HEK293T (cell line): ENCODE results near the gene PDXK.

Experiments
- CTCF ChIA-PET: fragments of 350-600 bp; formaldehyde crosslinking; extraction: SDS; loops from one replicate; lab custom pipeline; 2021; ENCODE audit warnings: antibody characterized with exemption, inconsistent platforms; lab: Yijun Ruan, JAX
- POLR2A ChIA-PET: fragments of 350-600 bp; formaldehyde crosslinking; extraction: SDS; loops from one replicate; lab custom pipeline; 2020; ENCODE audit warnings: antibody characterized with exemption, inconsistent platforms; lab: Yijun Ruan, JAX
- DNase-seq: peaks from one replicate; pipeline ENCODE4 v3.0.0; 2012; ENCODE audit warnings: mixed read lengths; ENCODE audit errors: extremely low spot score
- ARNT ChIP-seq: fragments of 450-650 bp; IDR thresholded peaks from 2 replicates; pipeline ENCODE4 v1.6.1; 2017; ENCODE audit warnings: mild to moderate bottlenecking
- BHLHE40 ChIP-seq: fragments of 450-650 bp; IDR thresholded peaks from 2 replicates; pipeline ENCODE4 v1.6.1; 2016; ENCODE audit warnings: mild to moderate bottlenecking, moderate library complexity, borderline replicate concordance
- CTBP1 ChIP-seq: fragments of 450-650 bp; IDR thresholded peaks from 2 replicates; pipeline ENCODE4 v1.6.1; 2016; ENCODE audit warnings: borderline replicate concordance
- ELF4 ChIP-seq: fragments of 450-650 bp; IDR thresholded peaks from 2 replicates; pipeline ENCODE4 v1.6.1; 2017; ENCODE audit warnings: antibody characterized with exemption
- FOXA1 ChIP-seq: fragments of 450-650 bp; IDR thresholded peaks from 2 replicates; pipeline ENCODE4 v1.6.1; 2016; ENCODE audit warnings: mild to moderate bottlenecking
- FOXK2 ChIP-seq: fragments of 450-650 bp; IDR thresholded peaks from 2 replicates; pipeline ENCODE4 v1.6.1; 2016; ENCODE audit warnings: mild to moderate bottlenecking
- FOXM1 ChIP-seq: fragments of 450-650 bp; IDR thresholded peaks from 2 replicates; pipeline ENCODE4 v1.6.1; 2017; ENCODE audit warnings: mild to moderate bottlenecking, borderline replicate concordance
- HDGF ChIP-seq: fragments of 450-650 bp; IDR thresholded peaks from 2 replicates; pipeline ENCODE4 v1.6.1; 2017; ENCODE audit warnings: antibody characterized with exemption, borderline replicate concordance
- L3MBTL2 ChIP-seq: fragments of 450-650 bp; conservative IDR thresholded peaks from 2 replicates; pipeline ENCODE4 v1.6.1; 2016; ENCODE audit warnings: mild to moderate bottlenecking
- LEF1 ChIP-seq: fragments of 450-650 bp; IDR thresholded peaks from 2 replicates; pipeline ENCODE4 v1.6.1; 2017; ENCODE audit warnings: mild to moderate bottlenecking, borderline replicate concordance
- NFRKB ChIP-seq: fragments of 450-650 bp; IDR thresholded peaks from 2 replicates; pipeline ENCODE4 v1.6.1; 2016; ENCODE audit warnings: mild to moderate bottlenecking, moderate library complexity
- SP1 ChIP-seq: fragments of 450-650 bp; IDR thresholded peaks from 2 replicates; pipeline ENCODE4 v1.6.1; 2017
- SUZ12 ChIP-seq: fragments of 450-650 bp; IDR thresholded peaks from 2 replicates; pipeline ENCODE4 v1.6.1; 2016; ENCODE audit warnings: mild to moderate bottlenecking
- TARDBP ChIP-seq: fragments of 450-650 bp; IDR thresholded peaks from 2 replicates; pipeline ENCODE4 v1.6.1; 2016
- ZNF384 ChIP-seq: fragments of 450-650 bp; IDR thresholded peaks from 2 replicates; pipeline ENCODE4 v1.6.1; 2016
- TF ChIP-seq, protein P1 (sequence below): fragments of 450-650 bp; IDR thresholded peaks from 2 replicates; pipeline ENCODE4 v1.6.1; 2016

Gene PDXK

DNA sequence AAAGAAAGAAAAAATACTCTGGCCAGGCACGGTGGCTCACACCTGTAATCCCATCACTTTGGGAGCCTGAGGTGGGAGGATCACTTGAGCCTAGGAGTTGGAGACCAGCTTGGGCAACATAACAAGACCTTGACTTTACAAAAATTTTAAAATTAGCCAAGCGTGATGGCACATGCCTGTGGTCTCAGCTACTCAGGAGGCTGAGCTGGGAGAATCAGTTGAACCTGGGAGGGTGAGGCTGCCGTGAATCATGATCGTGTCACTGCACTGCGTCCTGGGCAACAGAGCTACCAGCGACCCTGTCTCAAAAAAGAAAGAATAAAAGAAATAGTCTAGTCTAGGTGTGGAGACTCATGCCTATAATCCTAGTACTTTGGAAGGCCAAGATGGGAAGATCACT, 37.3 kb upstream of the PDXK start:
- ChIA-PET CTCF (no interaction called here), POLR2A (no interaction called here)
- TF ChIP-seq CTBP1: no peak
- no peak for TF ChIP-seq L3MBTL2
- TF ChIP-seq LEF1: no peak
- TF ChIP-seq FOXA1: no peak
- TF ChIP-seq TARDBP: no peak
- no peak for TF ChIP-seq HDGF
- no peak for TF ChIP-seq ELF4
- no peak for TF ChIP-seq ARNT
- no peak for TF ChIP-seq SUZ12
- TF ChIP-seq BHLHE40: no peak
- TF ChIP-seq FOXK2: no peak
- no peak for DNase-seq

DNA sequence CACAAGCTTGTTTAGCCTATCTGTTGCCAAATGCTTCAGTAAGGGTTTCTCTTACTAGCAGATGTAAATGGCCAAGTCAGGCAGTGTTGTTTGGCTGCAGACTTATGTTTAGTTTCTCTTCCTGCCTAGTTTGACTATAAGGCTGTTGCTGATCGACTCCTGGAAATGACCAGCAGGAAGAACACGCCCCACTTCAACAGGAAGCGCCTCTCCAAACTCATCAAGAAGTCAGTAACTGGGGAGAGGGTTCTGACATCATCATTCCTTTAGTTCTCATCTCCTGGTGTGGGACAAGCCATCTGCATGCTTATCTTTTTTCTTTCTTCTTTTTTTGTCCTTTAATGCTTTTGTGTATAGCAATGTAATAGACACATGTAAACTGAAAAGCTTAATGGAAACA, 34.5 kb upstream of the PDXK start:
- no peak for DNase-seq
- ChIA-PET POLR2A (no interaction called here), CTCF (no interaction called here)
- TF ChIP-seq SUZ12 (no peak), SP1 (no peak), LEF1 (no peak), NFRKB (no peak), ARNT (no peak), FOXK2 (no peak), L3MBTL2 (no peak), CTBP1 (no peak), BHLHE40 (no peak), ZNF384 (no peak), TARDBP (no peak), HDGF (no peak)
- TF ChIP-seq, protein P1, sequence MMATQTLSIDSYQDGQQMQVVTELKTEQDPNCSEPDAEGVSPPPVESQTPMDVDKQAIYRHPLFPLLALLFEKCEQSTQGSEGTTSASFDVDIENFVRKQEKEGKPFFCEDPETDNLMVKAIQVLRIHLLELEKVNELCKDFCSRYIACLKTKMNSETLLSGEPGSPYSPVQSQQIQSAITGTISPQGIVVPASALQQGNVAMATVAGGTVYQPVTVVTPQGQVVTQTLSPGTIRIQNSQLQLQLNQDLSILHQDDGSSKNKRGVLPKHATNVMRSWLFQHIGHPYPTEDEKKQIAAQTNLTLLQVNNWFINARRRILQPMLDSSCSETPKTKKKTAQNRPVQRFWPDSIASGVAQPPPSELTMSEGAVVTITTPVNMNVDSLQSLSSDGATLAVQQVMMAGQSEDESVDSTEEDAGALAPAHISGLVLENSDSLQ: no peak

DNA sequence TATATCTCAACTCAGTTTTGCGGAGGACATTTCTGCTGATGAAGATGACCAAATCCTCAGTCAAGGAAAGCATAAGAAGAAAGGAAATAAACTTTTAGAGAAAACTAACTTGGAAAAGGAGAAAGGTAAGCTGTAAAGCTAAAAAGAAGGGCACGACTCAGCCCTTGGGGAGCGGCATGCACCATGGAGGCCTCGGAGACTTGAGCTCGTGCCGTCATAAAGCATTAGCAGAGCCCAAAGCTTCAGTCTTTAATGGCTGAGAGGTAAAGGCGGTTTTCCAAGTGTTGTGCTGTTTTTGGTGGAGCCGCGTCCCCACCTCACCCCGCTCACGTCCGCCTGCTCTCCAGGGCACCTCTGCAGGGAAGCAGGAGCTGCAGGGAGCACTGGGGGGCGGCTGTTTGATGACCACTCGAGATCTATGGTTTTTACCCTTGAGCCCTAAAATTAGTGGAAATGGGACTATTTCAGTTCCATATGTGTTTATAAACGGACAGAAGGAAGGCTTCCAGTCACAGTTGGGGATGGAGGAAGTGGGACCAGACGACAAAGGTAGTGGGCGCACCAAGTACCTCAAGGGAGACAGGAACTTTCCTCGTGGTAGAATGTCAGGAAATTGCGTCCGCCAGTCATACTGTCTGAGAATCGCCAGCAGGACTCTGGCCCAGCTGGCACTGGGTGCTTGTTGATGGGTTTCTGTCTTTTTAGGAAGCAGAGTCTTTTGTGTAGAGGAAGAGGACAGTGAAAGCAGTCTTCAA, 31.9 kb upstream of the PDXK start:
- CTCF ChIA-PET: no interaction called here
- POLR2A ChIA-PET: no interaction called here
- no peak for DNase-seq
- no peak for TF ChIP-seq ZNF384
- TF ChIP-seq SUZ12: no peak
- no peak for TF ChIP-seq CTBP1
- no peak for TF ChIP-seq FOXM1
- no peak for TF ChIP-seq NFRKB
- TF ChIP-seq BHLHE40: no peak
- TF ChIP-seq TARDBP: no peak
- no peak for TF ChIP-seq LEF1
- no peak for TF ChIP-seq FOXA1
- TF ChIP-seq HDGF: no peak
- no peak for TF ChIP-seq SP1
- TF ChIP-seq, protein P1: no peak
- TF ChIP-seq L3MBTL2: no peak
- TF ChIP-seq FOXK2: no peak
- TF ChIP-seq ARNT: no peak
- TF ChIP-seq ELF4: no peak

DNA sequence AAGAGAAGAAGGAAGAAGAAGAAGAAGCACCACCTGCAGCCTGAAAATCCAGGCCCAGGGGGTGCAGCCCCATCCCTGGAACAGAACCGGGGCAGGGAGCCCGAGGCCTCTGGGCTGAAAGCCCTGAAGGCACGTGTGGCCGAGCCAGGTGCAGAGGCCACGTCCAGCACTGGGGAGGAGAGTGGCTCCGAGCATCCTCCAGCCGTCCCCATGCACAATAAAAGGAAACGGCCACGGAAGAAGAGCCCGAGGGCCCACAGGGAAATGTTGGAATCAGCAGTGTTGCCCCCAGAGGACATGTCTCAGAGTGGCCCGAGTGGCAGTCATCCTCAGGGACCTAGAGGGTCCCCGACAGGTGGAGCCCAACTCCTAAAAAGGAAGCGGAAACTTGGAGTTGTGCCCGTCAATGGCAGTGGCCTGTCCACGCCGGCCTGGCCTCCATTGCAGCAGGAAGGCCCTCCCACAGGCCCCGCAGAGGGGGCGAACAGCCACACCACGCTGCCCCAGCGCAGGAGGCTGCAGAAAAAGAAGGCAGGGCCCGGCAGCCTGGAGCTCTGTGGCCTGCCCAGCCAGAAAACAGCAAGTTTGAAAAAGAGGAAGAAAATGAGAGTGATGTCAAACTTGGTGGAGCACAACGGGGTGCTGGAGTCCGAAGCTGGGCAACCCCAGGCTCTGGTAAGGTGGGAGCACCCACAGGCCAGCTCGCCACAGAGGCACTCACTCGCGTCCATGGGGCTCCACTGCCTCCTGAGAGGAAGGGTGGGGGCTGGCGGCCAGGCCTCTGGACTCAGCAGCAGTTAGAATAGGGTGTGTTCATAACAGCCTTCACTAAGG, 31.1 kb upstream of the PDXK start:
- DNase-seq: no peak
- ChIA-PET POLR2A (no interaction called here), CTCF (no interaction called here)
- TF ChIP-seq FOXA1 (no peak), FOXK2 (no peak), ZNF384 (no peak), BHLHE40 (no peak), SUZ12 (no peak), ELF4 (no peak)

DNA sequence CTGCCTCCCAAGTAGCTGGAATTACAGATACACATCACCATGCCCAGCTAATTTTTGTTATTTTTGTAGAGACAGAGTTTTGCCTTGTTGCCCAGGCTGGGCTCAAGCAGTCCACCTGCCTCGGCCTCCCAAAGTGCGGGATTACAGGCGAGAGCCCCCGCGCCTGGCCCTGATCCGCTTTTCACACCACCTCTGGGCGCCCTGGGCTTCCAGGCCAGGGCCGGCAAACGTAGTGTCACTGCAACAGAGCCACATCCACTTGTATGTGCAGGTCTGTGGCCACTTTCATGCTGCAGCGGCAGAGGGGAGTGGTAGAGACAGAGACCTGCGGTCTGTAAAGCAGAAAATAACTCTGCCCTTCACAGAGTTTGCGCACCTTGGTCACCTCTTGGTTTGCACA, 30.0 kb upstream of the PDXK start:
- TF ChIP-seq ELF4 (no peak), HDGF (no peak), LEF1 (no peak), NFRKB (no peak), SUZ12 (no peak), L3MBTL2 (no peak), TARDBP (no peak), ARNT (no peak), FOXK2 (no peak)
- TF ChIP-seq, protein P1: no peak
- ChIA-PET POLR2A (no interaction called here), CTCF (no interaction called here)
- no peak for DNase-seq
